ENCODE measurements around the gene ENTR1.

Gene ENTR1

GRCh38 chr9:136448655-136449054, 38.2 kb upstream of the ENTR1 start:
- no peak overlapping the region for H3K4me3 ChIP-seq (ENCODE audit: low read depth in 1 of 5, low read length in 5 of 5)
- H3K27ac ChIP-seq (ENCODE audit: low read depth, low read length): no peak overlapping the region
- peaks cover 3 to 87% (median 82%) of the 10 kb centered on the region in 5 donors for H3K36me3 ChIP-seq (ENCODE audit: control insufficient read depth in 5 of 5, insufficient read depth in 5 of 5, low read length in 5 of 5)
- no peak overlapping the region for H3K9ac ChIP-seq (ENCODE audit: low read length in 5 of 5)
- no peaks in the 10 kb centered on the region for H3K4me1 ChIP-seq (ENCODE audit: control insufficient read depth in 5 of 5, insufficient read depth in 5 of 5, low read length in 5 of 5)
- no peaks in the 10 kb centered on the region for H3K9me3 ChIP-seq (ENCODE audit: control insufficient read depth in 5 of 5, low read length in 5 of 5)
- no peaks in the 10 kb centered on the region for H3K27me3 ChIP-seq (ENCODE audit: control insufficient read depth in 5 of 5, insufficient read depth in 4 of 5, low read length in 5 of 5)

GRCh38 chr9:136447173-136447778, 36.9 kb upstream of the ENTR1 start:
- Histone ChIP-seq H3K4me3 (ENCODE audit: low read depth in 1 of 5, low read length in 5 of 5) (no peak overlapping the region), H3K36me3 (ENCODE audit: control insufficient read depth in 5 of 5, insufficient read depth in 5 of 5, low read length in 5 of 5) (peaks cover 3 to 94% (median 91%) of the 10 kb centered on the region in 5 donors), H3K4me1 (ENCODE audit: control insufficient read depth in 5 of 5, insufficient read depth in 5 of 5, low read length in 5 of 5) (peaks cover 0 to 9% (median 5%) of the 10 kb centered on the region in 5 donors), H3K27ac (ENCODE audit: low read depth, low read length) (no peak overlapping the region), H3K27me3 (ENCODE audit: control insufficient read depth in 5 of 5, insufficient read depth in 4 of 5, low read length in 5 of 5) (no peaks in the 10 kb centered on the region), H3K9ac (ENCODE audit: low read length in 5 of 5) (no peak overlapping the region), H3K9me3 (ENCODE audit: control insufficient read depth in 5 of 5, low read length in 5 of 5) (no peaks in the 10 kb centered on the region)

DNA sequence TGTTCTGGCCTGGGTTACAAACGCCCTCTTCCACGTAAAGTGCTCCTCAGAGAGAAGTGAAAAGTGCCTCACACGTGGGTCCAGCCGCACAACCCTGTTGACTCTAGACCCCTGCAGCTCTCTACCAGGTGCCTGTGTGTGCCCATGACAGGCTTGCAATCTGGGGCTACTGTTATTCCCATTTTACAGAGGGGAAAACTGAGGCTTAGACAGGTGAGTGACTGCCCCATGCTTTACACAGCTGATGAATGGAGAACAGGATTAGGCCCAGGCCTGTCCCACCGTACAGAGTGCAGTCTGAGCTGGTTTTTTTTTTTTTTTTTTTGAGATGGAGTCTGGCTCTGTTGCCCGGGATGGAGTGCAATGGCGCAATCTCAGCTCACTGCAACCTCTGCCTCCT, 35.4 kb upstream of the ENTR1 start:
- Histone ChIP-seq H3K27me3 (ENCODE audit: control insufficient read depth in 5 of 5, insufficient read depth in 4 of 5, low read length in 5 of 5) (no peaks in the 10 kb centered on the region), H3K4me1 (ENCODE audit: control insufficient read depth in 5 of 5, insufficient read depth in 5 of 5, low read length in 5 of 5) (peaks cover 0 to 20% (median 10%) of the 10 kb centered on the region in 5 donors), H3K9me3 (ENCODE audit: control insufficient read depth in 5 of 5, low read length in 5 of 5) (no peaks in the 10 kb centered on the region), H3K27ac (ENCODE audit: low read depth, low read length) (no peak overlapping the region), H3K36me3 (ENCODE audit: control insufficient read depth in 5 of 5, insufficient read depth in 5 of 5, low read length in 5 of 5) (peaks cover 3 to 98% (median 93%) of the 10 kb centered on the region in 5 donors), H3K9ac (ENCODE audit: low read length in 5 of 5) (no peak overlapping the region), H3K4me3 (ENCODE audit: low read depth in 1 of 5, low read length in 5 of 5) (no peak overlapping the region)

DNA sequence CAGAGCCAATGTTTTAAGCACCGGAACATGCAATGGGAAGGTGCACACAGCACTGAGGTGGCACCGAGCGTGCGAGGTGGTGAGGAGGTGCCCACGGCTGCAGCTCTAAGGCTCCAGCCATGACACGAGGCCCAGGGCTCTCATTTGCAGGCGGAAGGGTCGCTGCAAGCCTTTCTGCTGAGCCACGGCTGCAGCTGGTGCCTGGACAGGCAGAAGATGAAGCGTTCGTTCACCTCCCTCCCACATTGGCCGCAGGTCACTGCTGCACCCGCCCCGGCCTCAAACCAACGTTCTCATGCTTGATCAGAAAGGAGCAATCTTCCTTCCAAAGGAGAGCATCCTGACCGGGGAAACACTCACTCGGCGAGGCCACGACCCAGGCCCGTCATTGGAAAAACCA, 33.7 kb upstream of the ENTR1 start:
- Histone ChIP-seq H3K9ac (ENCODE audit: low read length in 5 of 5) (no peak overlapping the region), H3K4me3 (ENCODE audit: low read depth in 1 of 5, low read length in 5 of 5) (no peak overlapping the region), H3K9me3 (ENCODE audit: control insufficient read depth in 5 of 5, low read length in 5 of 5) (no peaks in the 10 kb centered on the region), H3K4me1 (ENCODE audit: control insufficient read depth in 5 of 5, insufficient read depth in 5 of 5, low read length in 5 of 5) (peaks cover 0 to 35% (median 18%) of the 10 kb centered on the region in 5 donors), H3K36me3 (ENCODE audit: control insufficient read depth in 5 of 5, insufficient read depth in 5 of 5, low read length in 5 of 5) (peaks cover 3 to 84% (median 81%) of the 10 kb centered on the region in 5 donors), H3K27me3 (ENCODE audit: control insufficient read depth in 5 of 5, insufficient read depth in 4 of 5, low read length in 5 of 5) (no peaks in the 10 kb centered on the region), H3K27ac (ENCODE audit: low read depth, low read length) (no peak overlapping the region)

DNA sequence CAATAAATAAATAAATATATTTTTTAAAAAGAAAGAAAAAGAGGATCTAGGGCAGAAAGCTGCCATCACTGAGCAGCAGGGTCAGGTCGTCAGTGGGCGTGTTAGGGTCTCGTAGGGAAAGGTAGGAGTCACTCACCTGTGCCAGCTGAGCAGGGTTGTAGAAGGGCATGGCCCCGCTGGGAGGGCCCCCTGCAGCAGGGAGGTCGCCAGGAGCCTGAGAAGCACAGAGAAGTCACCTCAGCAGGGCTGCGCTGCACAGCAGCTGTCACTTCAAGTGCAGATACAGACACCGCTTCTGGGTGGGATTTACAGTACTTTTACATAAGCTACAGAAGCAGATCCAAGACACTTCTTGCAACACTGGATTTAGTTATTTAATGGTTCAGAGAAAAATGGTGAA, 33.3 kb upstream of the ENTR1 start:
- Histone ChIP-seq H3K4me1 (ENCODE audit: control insufficient read depth in 5 of 5, insufficient read depth in 5 of 5, low read length in 5 of 5) (peaks cover 0 to 39% (median 23%) of the 10 kb centered on the region in 5 donors), H3K4me3 (ENCODE audit: low read depth in 1 of 5, low read length in 5 of 5) (no peak overlapping the region), H3K27ac (ENCODE audit: low read depth, low read length) (no peak overlapping the region), H3K9ac (ENCODE audit: low read length in 5 of 5) (no peak overlapping the region), H3K36me3 (ENCODE audit: control insufficient read depth in 5 of 5, insufficient read depth in 5 of 5, low read length in 5 of 5) (peaks cover 3 to 80% (median 76%) of the 10 kb centered on the region in 5 donors), H3K9me3 (ENCODE audit: control insufficient read depth in 5 of 5, low read length in 5 of 5) (no peaks in the 10 kb centered on the region), H3K27me3 (ENCODE audit: control insufficient read depth in 5 of 5, insufficient read depth in 4 of 5, low read length in 5 of 5) (no peaks in the 10 kb centered on the region)

- Histone ChIP-seq H3K9me3 (ENCODE audit: control insufficient read depth in 5 of 5, low read length in 5 of 5) (no peaks in the 10 kb centered on the region), H3K4me1 (ENCODE audit: control insufficient read depth in 5 of 5, insufficient read depth in 5 of 5, low read length in 5 of 5) (peaks cover 0 to 45% (median 29%) of the 10 kb centered on the region in 5 donors), H3K36me3 (ENCODE audit: control insufficient read depth in 5 of 5, insufficient read depth in 5 of 5, low read length in 5 of 5) (peaks cover 3 to 74% (median 70%) of the 10 kb centered on the region in 5 donors), H3K27me3 (ENCODE audit: control insufficient read depth in 5 of 5, insufficient read depth in 4 of 5, low read length in 5 of 5) (no peaks in the 10 kb centered on the region), H3K4me3 (ENCODE audit: low read depth in 1 of 5, low read length in 5 of 5) (no peak overlapping the region), H3K9ac (ENCODE audit: low read length in 5 of 5) (no peak overlapping the region), H3K27ac (ENCODE audit: low read depth, low read length) (no peak overlapping the region)
Measured at GRCh38 chr9:136443087-136443486, 32.7 kb upstream of the ENTR1 start.

DNA sequence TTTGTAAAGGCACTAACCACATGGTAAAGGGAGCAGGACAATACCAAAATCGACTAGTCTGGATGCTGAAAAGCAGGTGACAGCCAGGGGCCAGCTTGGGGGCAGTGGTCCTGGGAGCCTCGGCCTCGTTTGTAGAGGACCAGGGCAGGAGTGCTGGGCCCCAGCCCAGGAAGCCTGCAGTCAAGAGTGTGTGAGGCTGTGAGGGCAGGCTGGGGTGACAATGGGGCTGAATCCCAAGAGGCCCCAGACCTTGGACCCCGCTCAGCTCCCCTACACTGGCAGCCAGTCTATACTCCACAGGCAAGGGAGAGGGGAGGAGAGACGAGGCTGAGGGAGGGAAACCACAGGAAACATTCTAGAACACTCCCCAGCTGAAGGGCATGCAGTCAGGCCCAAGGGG, 31.9 kb upstream of the ENTR1 start:
- Histone ChIP-seq H3K9me3 (ENCODE audit: control insufficient read depth in 5 of 5, low read length in 5 of 5) (no peaks in the 10 kb centered on the region), H3K4me3 (ENCODE audit: low read depth in 1 of 5, low read length in 5 of 5) (no peak overlapping the region), H3K4me1 (ENCODE audit: control insufficient read depth in 5 of 5, insufficient read depth in 5 of 5, low read length in 5 of 5) (peaks cover 3 to 53% (median 37%) of the 10 kb centered on the region in 5 donors), H3K36me3 (ENCODE audit: control insufficient read depth in 5 of 5, insufficient read depth in 5 of 5, low read length in 5 of 5) (peaks cover 0 to 66% (median 62%) of the 10 kb centered on the region in 5 donors), H3K9ac (ENCODE audit: low read length in 5 of 5) (no peak overlapping the region), H3K27ac (ENCODE audit: low read depth, low read length) (no peak overlapping the region), H3K27me3 (ENCODE audit: control insufficient read depth in 5 of 5, insufficient read depth in 4 of 5, low read length in 5 of 5) (no peaks in the 10 kb centered on the region)

GRCh38 chr9:136441681-136442245, 31.3 kb upstream of the ENTR1 start:
- Histone ChIP-seq H3K9ac (ENCODE audit: low read length in 5 of 5) (no peak overlapping the region), H3K36me3 (ENCODE audit: control insufficient read depth in 5 of 5, insufficient read depth in 5 of 5, low read length in 5 of 5) (peaks cover 0 to 60% (median 57%) of the 10 kb centered on the region in 5 donors), H3K27ac (ENCODE audit: low read depth, low read length) (no peak overlapping the region), H3K4me3 (ENCODE audit: low read depth in 1 of 5, low read length in 5 of 5) (no peak overlapping the region), H3K4me1 (ENCODE audit: control insufficient read depth in 5 of 5, insufficient read depth in 5 of 5, low read length in 5 of 5) (peaks cover 6 to 58% (median 42%) of the 10 kb centered on the region in 5 donors), H3K27me3 (ENCODE audit: control insufficient read depth in 5 of 5, insufficient read depth in 4 of 5, low read length in 5 of 5) (no peaks in the 10 kb centered on the region), H3K9me3 (ENCODE audit: control insufficient read depth in 5 of 5, low read length in 5 of 5) (no peaks in the 10 kb centered on the region)

DNA sequence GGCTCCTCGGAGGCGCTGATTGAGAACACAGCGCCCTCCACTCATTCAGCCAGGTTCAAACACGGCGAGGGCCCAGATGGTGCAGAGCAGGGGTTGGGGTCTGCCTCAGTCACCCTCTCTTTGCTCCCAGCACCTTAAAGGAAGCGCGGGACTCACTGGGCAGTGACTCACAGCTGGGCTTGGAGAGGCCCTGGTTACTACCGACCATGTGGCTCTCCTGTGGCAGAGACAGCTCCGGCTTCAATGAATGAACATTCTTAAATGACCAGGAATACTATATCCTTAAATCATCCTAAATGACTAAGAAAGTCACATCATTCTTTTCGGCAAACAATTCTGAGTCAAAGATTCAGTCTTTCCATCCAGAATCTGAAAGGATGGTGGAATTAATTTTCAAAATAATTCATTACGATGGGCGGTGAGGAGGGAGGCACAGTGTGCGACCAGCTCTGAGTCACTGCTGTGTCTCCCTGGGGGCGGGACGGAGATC, 30.8 kb upstream of the ENTR1 start:
- no peak overlapping the region for H3K9ac ChIP-seq (ENCODE audit: low read length in 5 of 5)
- H3K9me3 ChIP-seq (ENCODE audit: control insufficient read depth in 5 of 5, low read length in 5 of 5): no peaks in the 10 kb centered on the region
- H3K4me3 ChIP-seq (ENCODE audit: low read depth in 1 of 5, low read length in 5 of 5): no peak overlapping the region
- no peak overlapping the region for H3K27ac ChIP-seq (ENCODE audit: low read depth, low read length)
- peaks cover 6 to 63% (median 47%) of the 10 kb centered on the region in 5 donors for H3K4me1 ChIP-seq (ENCODE audit: control insufficient read depth in 5 of 5, insufficient read depth in 5 of 5, low read length in 5 of 5)
- no peaks in the 10 kb centered on the region for H3K27me3 ChIP-seq (ENCODE audit: control insufficient read depth in 5 of 5, insufficient read depth in 4 of 5, low read length in 5 of 5)
- H3K36me3 ChIP-seq (ENCODE audit: control insufficient read depth in 5 of 5, insufficient read depth in 5 of 5, low read length in 5 of 5): peaks cover 0 to 56% (median 53%) of the 10 kb centered on the region in 5 donors

Measured in subcutaneous abdominal adipose tissue (tissue), 5 donors.